HG03097 (cell line): ENCODE results near the gene MAGI2.

Experiments used
- ATAC-seq: cut with Tn5 transposase; IDR thresholded peaks from one replicate; pipeline ENCODE4 v1.9.1; 2021; ENCODE audit not compliant: unreplicated experiment, low FRiP score

Gene MAGI2

GRCh38 chr7:78223598-78223997 lies 1229.9 kb downstream of the MAGI2 start:
- no peak for ATAC-seq

- no peak for ATAC-seq
Measured at GRCh38 chr7:78222001-78222751, 1231.3 kb downstream of the MAGI2 start.

GRCh38 chr7:78220754-78221153 lies 1232.7 kb downstream of the MAGI2 start:
- no peak for ATAC-seq

GRCh38 chr7:78218876-78219275 lies 1234.6 kb downstream of the MAGI2 start:
- ATAC-seq: no peak

DNA sequence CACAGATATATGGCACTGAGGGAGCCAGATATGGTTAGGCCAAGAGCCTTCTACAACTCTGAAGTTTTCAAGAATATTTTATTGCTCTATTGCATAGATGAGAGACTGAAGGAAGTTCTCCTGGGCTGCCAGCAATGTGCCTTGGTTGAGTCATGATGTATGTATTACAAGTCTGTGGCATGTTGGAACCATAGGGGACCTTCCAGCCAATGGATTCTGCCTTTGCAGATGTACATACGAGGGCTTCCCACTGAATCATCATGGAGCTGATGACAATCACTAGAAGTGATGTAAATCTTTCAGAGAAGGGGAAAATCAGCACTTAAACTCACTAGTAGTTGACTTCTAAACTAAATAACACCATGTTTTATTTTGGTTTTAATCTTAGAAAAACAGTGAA lies 1235.4 kb downstream of the MAGI2 start:
- no peak for ATAC-seq

DNA sequence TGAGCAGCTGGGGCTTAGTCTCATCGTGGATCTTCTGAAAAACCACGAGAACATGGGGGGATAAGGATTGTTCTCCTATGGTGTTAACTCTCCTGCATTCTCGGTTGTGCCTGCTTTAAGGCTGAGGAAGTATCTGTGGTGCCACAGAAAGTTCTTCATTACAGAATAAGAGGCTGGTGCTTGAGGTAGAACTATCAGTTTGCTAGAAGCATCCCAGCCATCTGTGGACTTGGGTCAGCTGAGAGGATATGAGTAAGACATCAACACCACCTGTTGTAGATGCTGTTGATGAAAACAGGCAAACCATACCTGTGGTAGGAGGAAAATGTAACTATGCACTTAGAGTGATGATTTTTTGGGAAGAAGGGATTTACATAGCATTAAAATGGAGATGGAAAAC lies 1238.3 kb downstream of the MAGI2 start:
- no peak for ATAC-seq

DNA sequence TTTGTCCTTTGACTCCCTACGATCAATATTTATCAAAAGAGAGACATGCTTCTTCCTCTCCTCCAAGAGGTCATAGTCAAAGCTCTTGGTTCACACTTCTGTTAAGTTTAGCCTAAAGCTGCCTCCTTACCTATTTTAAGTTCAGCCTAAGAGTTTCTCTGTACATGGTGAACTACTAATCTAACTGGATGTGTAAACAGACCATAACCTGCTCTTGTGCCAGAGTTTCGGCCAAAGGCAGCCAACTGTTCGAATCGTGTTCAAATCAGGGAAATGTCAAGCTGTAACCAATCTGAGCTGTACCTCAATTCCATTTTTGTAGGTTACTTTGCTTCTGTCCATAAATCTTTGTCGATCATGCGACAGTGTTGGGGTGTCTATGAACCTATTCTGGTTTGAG lies 1240.1 kb downstream of the MAGI2 start:
- ATAC-seq: no peak

GRCh38 chr7:78212476-78213060 lies 1240.9 kb downstream of the MAGI2 start:
- no peak for ATAC-seq

DNA sequence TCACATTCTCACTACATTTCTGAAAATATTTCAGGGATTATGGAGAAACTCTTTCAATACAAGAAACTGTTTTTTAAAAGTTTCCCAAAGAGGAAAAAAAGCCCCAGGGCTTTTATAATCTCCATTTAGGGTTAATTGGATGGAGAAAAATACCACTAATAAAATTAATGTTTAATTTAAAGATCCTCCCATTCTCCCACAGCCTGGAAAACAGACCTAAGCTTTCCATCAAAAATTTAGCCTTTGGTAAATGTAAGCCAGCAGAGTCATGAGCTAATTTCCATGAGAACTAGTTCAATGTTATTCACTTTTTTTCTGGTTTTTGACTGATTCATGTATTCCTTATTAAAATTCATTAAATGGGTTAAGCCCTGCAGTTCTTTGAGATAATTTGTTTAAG lies 1246.2 kb downstream of the MAGI2 start:
- ATAC-seq: no peak

DNA sequence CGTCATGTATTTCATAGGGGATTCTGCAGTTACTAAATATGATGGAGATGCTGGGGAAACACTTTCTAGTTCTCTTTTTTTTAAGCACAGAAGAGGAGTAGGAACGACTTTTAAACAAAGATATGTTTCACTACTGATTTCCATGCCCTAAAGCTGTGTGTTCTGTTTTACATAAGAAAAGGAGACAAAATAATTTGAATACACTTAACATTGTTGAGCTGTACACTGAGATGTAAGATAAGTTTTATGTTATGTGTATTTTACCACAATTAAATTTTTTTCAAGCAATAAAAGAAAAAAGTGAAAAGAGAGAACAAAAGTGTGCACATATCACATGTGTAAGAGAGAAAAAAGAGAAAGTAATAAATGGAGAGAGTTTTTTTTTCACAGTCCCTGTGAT lies 1246.7 kb downstream of the MAGI2 start:
- no peak for ATAC-seq

- no peak for ATAC-seq
Measured at GRCh38 chr7:78203042-78203720, 1250.3 kb downstream of the MAGI2 start.

- ATAC-seq: no peak
Measured at GRCh38 chr7:78198756-78199155, 1254.7 kb downstream of the MAGI2 start.

DNA sequence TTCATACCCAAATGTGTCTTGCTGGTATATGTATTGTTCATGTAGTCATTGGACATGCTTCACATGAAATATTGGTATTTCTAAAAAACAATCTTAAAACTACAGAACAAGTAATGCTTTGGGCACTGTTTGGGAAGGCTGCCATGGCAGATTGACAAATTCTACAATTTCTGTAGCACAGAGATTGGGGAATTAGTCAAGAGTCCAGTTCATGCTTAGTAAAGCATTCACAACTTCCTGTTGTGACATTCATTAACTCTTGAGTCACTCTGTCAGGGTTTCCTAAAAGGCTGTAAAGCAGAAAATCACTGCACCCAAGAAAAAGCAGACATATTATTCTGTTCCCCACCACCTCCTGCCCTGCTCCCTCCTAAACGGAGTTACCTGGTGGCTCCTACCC lies 1256.0 kb downstream of the MAGI2 start:
- ATAC-seq: peak; percentile 75

DNA sequence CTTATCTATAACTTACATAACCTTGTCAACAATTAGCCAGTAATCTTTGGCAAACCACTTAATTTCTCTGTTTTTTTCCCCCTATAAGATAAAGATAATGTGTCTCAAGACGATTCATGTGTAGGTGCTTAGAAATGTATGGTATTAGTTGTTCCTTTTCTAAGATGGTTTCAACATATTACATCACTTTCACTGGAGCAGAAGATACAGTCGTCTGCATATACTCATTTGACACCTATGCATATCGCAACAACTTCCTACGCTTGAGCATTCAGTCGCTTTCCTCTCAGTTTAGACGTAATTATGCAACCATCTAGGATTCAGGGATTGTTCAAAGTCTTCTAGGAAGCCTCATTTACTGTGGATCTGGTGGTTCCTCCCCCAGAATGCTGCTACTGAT lies 1258.2 kb downstream of the MAGI2 start:
- no peak for ATAC-seq

DNA sequence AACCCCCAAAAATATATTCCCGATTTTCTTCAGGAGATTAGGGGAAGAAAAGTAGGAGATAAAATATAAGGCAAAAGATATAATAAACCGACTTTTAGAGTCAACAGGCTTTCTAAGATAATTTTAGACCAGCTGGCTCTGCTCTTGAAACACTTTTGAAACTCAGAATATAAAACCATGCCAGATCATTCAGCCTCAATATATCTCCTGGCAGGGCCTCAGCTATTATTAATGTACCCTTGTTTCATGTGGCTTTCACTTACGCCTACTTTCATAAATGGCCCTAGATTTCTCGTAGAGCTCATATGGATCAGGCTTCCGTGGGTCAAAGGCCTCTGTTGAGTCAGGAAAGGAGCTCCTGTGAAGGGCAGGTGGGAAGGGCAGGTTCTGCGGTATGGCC lies 1258.9 kb downstream of the MAGI2 start:
- no peak for ATAC-seq

DNA sequence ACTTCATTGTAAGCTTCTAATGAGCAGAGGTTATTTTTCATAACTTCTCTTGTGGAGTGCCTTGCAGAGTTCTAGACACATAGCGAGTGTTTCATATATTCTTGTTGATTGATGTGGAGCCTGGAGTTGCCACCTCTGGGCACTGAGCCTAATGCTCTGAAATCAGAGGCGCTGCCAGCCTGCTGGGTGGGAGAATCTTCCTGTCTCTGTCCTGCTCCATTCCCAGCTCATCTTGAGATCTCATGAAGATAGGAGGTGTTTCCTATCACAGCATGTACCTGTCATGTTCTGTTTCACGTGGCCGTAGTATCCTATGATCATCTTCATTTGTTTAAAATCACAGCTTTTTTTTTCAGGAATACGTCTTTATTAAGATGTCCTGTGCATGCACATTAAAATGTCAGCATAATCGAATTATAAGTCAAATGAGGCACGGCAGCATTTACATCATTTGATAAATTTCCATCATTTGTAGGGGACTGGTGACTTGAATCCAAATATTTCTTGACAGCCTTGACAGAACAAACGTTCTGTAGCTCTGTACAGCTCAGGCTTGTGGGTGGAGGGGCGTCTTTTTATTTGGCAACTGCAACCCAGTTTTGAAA lies 1261.9 kb downstream of the MAGI2 start:
- no peak for ATAC-seq

DNA sequence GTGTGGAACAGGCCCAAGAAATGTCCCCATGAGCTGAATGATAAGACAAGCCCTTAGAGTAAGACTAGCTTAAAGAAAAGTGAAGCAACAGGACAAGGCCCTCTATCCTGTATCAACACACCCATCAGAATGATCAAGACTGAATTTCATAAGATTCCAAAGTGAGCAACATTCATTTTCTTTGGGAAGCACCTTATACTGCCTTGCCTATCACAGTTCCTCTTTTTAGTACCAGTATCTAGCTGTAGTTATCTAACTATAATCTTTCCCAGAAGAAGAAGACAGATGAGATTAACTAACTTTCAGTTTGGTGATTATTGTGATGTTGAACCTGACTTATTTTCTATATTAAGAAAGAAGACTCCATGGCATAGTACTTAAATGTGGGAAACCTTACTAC lies 1263.7 kb downstream of the MAGI2 start:
- no peak for ATAC-seq

- ATAC-seq: no peak
Measured at GRCh38 chr7:78185149-78185745, 1268.2 kb downstream of the MAGI2 start.

GRCh38 chr7:78184299-78184698 lies 1269.2 kb downstream of the MAGI2 start:
- ATAC-seq: no peak

DNA sequence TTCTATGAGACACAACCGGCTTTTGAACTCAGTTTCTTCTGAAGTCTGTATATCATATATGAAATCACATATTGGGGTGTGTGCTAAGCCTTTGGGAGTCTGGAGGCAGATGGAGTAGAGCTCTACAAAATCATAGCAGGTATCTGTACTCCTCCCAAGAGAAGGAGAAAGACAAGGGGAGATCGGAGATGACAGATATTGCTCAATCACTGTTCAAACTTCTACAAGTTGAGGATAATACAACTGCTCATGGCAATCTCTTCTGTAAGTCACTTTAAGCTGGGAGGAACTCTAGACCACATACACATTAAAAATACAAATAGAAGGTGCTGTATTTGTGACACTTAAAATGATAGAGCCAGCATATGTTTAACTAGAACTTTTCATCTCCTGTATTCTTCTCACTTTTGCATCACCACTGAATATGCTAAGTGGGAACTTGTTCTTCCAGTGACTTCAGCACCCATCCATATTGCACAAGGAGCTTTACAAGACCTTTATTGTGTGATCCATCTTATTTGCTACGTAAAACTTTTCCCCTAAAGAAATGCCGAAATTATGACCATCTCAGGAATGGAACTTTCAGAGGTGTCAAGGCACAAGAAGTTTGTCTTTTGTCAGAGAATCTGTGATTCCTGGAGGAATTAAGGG lies 1273.5 kb downstream of the MAGI2 start:
- ATAC-seq: no peak

DNA sequence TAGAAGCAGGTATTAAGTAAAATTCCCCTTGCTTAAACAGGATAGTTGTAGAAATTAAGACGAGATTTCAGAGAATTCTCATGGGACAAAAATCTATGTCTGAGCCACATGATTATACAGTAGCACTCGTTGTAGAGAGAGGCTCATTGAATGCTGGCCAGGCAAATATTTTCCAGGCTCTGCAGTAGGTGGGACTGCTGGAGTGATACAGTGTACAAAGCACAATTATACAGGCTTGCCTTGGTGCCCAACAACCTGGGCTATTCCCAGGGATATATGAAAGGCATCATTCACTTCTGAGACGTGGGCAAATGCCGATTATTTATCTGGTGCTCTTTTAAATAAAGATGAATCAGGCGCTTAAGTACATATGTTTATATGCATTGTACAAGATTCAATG lies 1274.3 kb downstream of the MAGI2 start:
- no peak for ATAC-seq
